ENCODE results near the gene CATSPER1. TPM values are rescaled to one million over a fixed set of nuclear protein-coding genes. Genes with fewer than 3 reads are reported as not detected.

Gene CATSPER1
- total RNA-seq, 1 donor from 2014 or later: 3.6 TPM

DNA sequence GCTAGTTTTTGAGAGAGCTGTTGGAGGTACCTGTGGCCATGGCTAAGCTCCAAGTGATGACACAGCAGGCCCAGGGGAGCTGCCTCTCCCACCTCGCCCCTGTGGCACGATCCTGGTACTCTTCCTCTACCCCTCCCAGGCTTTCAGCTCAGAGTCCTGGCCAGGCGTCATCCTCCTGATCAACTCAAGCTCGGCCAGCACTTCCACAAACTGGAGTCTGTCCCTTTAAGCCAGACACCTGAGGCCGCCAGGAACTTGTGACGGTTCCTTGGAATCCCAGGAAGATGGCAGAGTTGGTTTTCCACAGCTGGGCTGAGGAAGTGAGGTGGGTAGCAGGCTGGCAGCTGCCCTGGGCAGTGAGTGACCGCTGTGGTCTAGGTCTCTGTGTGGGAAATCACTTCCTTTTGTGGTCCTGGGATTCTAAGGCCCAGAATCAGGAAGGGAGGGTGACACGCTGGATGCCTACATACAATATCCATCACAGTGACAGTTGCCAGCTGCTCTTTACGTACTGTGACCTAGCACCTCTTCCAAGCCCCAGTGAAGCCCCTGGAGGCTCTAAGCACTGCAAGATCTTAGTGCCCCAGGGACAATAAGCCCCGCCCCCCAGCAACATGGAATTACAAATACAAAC lies 17.7 kb downstream of the CATSPER1 start:
- Histone ChIP-seq H3K4me1 (peaks cover 18% of the 10 kb centered on the region), H3K4me3 (no peak overlapping the region), H3K36me3 (peaks cover 16% of the 10 kb centered on the region), H3K27ac (no peak overlapping the region), H3K27me3 (ENCODE audit: low read depth) (peaks cover 18% of the 10 kb centered on the region), H3K9me3 (no peaks in the 10 kb centered on the region)
- ATAC-seq: no peak
- TF ChIP-seq, protein P1, sequence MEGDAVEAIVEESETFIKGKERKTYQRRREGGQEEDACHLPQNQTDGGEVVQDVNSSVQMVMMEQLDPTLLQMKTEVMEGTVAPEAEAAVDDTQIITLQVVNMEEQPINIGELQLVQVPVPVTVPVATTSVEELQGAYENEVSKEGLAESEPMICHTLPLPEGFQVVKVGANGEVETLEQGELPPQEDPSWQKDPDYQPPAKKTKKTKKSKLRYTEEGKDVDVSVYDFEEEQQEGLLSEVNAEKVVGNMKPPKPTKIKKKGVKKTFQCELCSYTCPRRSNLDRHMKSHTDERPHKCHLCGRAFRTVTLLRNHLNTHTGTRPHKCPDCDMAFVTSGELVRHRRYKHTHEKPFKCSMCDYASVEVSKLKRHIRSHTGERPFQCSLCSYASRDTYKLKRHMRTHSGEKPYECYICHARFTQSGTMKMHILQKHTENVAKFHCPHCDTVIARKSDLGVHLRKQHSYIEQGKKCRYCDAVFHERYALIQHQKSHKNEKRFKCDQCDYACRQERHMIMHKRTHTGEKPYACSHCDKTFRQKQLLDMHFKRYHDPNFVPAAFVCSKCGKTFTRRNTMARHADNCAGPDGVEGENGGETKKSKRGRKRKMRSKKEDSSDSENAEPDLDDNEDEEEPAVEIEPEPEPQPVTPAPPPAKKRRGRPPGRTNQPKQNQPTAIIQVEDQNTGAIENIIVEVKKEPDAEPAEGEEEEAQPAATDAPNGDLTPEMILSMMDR (IDR thresholded peaks at IDR 0.05): no peak
- intact Hi-C loops (cut with DNase I): no loop called here
- DNase-seq: no peak

DNA sequence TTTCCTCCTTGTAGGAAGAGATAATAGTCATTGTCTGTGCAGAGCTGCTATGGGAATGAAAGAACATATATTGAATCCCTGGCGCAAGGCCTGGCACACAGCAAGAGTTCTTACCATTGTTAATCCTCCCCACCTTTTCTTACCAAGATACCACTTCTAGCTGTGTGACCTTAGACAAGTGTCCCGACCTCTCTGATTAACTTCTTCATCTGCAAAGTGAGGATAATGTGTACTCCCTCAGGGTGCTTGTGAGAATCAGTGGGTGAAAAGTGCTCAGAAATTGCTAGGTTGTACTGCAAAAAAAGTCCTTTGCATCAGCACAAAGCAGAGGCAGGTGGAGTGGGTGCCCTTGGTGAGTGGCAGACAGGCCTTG lies 18.2 kb downstream of the CATSPER1 start:
- peaks cover 16% of the 10 kb centered on the region for H3K36me3 ChIP-seq
- no peak overlapping the region for H3K27ac ChIP-seq
- intact Hi-C loops (cut with DNase I): no loop called here
- ATAC-seq (no peak), DNase-seq (no peak)
- H3K9me3 ChIP-seq: no peaks in the 10 kb centered on the region
- TF ChIP-seq, protein P1 (IDR thresholded peaks at IDR 0.05): no peak
- H3K27me3 ChIP-seq (ENCODE audit: low read depth): peaks cover 15% of the 10 kb centered on the region
- H3K4me1 ChIP-seq: peaks cover 19% of the 10 kb centered on the region
- no peak overlapping the region for H3K4me3 ChIP-seq

DNA sequence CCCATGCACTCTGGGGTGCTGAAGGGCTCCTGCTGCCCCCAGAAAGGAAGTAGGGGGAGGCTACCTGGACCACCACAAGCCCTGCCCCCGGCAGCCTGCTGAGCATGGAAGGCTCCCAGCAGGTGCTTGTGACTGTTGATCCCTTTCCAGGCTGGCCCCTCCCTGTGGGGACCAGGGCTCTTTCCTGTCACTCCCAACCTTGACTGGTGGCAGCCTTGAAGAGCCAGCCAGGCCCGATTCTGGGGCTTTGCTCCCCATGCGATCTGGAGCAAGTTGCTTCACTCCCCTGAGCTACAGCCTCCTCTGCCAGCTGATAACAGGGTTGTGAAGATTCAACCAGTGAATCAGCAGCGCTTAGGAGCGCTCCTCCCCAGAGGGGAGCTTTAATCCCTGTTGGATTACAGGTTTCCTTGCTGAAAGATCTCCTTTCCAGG lies 19.1 kb downstream of the CATSPER1 start:
- Histone ChIP-seq H3K9me3 (no peaks in the 10 kb centered on the region), H3K36me3 (peaks cover 16% of the 10 kb centered on the region), H3K4me1 (peaks cover 16% of the 10 kb centered on the region), H3K4me3 (no peak overlapping the region), H3K27ac (no peak overlapping the region), H3K27me3 (ENCODE audit: low read depth) (peaks cover 11% of the 10 kb centered on the region)
- DNase-seq (no peak), ATAC-seq (no peak)
- TF ChIP-seq, protein P1 (IDR thresholded peaks at IDR 0.05): no peak
- intact Hi-C loops (cut with DNase I): no loop called here

DNA sequence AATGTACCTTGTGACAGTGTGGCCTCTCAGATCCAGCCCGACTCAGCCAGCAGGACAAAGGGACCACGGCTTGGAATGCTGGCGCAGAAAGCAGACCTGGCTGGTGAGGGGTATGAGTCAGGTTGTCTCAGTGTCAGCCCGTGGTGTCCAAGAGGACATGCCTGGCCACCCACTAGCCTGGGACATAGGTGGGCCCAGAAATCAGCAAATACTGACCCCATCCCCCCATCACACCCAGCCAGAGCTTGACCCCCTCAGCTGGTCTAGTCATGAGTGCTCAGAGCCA lies 19.4 kb downstream of the CATSPER1 start:
- peaks cover 12% of the 10 kb centered on the region for H3K4me1 ChIP-seq
- no peak overlapping the region for H3K27ac ChIP-seq
- H3K27me3 ChIP-seq (ENCODE audit: low read depth): peaks cover 7% of the 10 kb centered on the region
- no peak overlapping the region for H3K4me3 ChIP-seq
- no peak for DNase-seq
- TF ChIP-seq, protein P1 (IDR thresholded peaks at IDR 0.05): no peak
- H3K9me3 ChIP-seq: no peaks in the 10 kb centered on the region
- ATAC-seq: no peak
- intact Hi-C loops (cut with DNase I): no loop called here
- peaks cover 16% of the 10 kb centered on the region for H3K36me3 ChIP-seq

DNA sequence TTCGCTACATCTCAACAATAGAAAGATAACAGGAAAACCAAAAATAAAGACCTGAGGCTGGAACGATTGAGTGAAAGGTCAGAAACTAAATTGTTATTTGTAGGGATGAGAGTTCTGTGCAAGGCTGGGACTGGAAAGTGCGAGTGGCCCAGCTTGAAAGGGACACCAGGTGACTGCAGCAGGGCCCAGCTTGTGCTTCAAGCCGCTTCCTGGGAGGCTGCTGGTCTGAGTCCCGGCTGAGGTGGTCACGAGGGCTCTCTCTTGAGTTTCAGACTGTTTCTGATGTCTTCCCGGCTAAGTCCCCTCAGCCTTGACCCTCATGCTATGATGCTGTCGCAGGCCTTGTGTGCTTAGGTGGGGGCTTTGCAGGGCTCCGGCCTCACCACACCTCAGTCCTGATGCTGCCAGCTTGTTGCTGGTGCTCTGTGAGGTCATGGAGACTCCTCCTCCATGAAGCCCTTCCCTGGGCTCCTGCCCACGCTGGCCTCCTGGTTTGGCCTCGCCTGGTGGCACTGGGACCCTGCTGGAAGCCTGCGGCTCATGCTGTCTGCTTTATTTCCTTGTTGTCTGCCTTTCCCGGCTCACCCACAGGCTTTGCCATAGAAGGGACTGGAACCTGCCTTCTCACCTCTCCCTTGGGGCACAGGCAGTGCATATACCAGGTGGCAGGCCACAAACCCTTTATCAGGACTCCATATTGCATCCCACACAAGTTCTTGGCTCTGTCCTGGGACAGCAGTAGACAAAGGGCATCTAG lies 20.0 kb downstream of the CATSPER1 start:
- ATAC-seq (no peak), DNase-seq (no peak)
- Histone ChIP-seq H3K27ac (no peak overlapping the region), H3K4me1 (peaks cover 10% of the 10 kb centered on the region), H3K4me3 (no peak overlapping the region), H3K36me3 (peaks cover 16% of the 10 kb centered on the region), H3K9me3 (no peaks in the 10 kb centered on the region), H3K27me3 (ENCODE audit: low read depth) (peaks cover 1% of the 10 kb centered on the region)
- intact Hi-C loops (cut with DNase I): no loop called here
- TF ChIP-seq, protein P1 (IDR thresholded peaks at IDR 0.05): no peak

Data from lower lobe of right lung (tissue), 2 donors.